H9 (cell line): ENCODE measurements around the gene MS4A18. TPM values are rescaled to one million over a fixed set of nuclear protein-coding genes. Genes with fewer than 3 reads are reported as not detected.

Experiments used
- DNase-seq: peaks from one replicate; pipeline ENCODE4 v3.0.0-alpha.2; 2017
- H2AFZ ChIP-seq: one replicate; pipeline ENCODE4 v1.6.1; 2013; ENCODE audit warnings: mild to moderate bottlenecking, low read length, control low read depth, moderate library complexity
- H2AK5ac ChIP-seq: 2 replicates; pipeline ENCODE4 v1.6.1; 2013; ENCODE audit warnings: low read length, control low read depth, mixed read lengths; ENCODE audit not compliant: insufficient read length
- H2BK120ac ChIP-seq: one replicate; pipeline ENCODE4 v1.6.1; 2013; ENCODE audit warnings: low read depth, mild to moderate bottlenecking, low read length, control low read depth, inconsistent platforms; ENCODE audit not compliant: poor library complexity, severe bottlenecking
- H2BK12ac ChIP-seq: 2 replicates; pipeline ENCODE4 v1.6.1; 2013; ENCODE audit warnings: low read length, control low read depth, mixed read lengths, low read depth; ENCODE audit not compliant: insufficient read length
- H2BK15ac ChIP-seq: 2 replicates; pipeline ENCODE4 v1.6.1; 2013; ENCODE audit warnings: low read depth, low read length, control low read depth
- H2BK20ac ChIP-seq: one replicate; pipeline ENCODE4 v1.6.1; 2013; ENCODE audit warnings: low read depth, mild to moderate bottlenecking, low read length, control low read depth, inconsistent platforms; ENCODE audit not compliant: poor library complexity, severe bottlenecking
- H2BK5ac ChIP-seq: 2 replicates; pipeline ENCODE4 v1.6.1; 2013; ENCODE audit warnings: low read length, control low read depth, mixed read lengths; ENCODE audit not compliant: insufficient read length
- H3K14ac ChIP-seq: 2 replicates; pipeline ENCODE4 v1.6.1; 2013; ENCODE audit warnings: low read length, control low read depth; ENCODE audit not compliant: insufficient read depth
- H3K18ac ChIP-seq: 2 replicates; pipeline ENCODE4 v1.6.1; 2013; ENCODE audit warnings: low read depth, mild to moderate bottlenecking, mixed read lengths, low read length, control low read depth; ENCODE audit not compliant: insufficient read length
- H3K23ac ChIP-seq: 2 replicates; pipeline ENCODE4 v1.6.1; 2013; ENCODE audit warnings: low read length, control low read depth, mixed read lengths, low read depth; ENCODE audit not compliant: insufficient read length
- H3K23me2 ChIP-seq: 2 replicates; pipeline ENCODE4 v1.6.1; 2013; ENCODE audit warnings: low read depth, mild to moderate bottlenecking, mixed read lengths, low read length, control low read depth; ENCODE audit not compliant: insufficient read length, poor library complexity, severe bottlenecking
- H3K27ac ChIP-seq: 2 replicates; pipeline ENCODE4 v1.5.1; 2013; ENCODE audit warnings: low read length, control low read depth, mixed read lengths, low read depth; ENCODE audit not compliant: insufficient read length
- H3K27me3 ChIP-seq: 2 replicates; pipeline ENCODE4 v1.6.1; 2013; ENCODE audit warnings: low read length, control low read depth, inconsistent platforms; ENCODE audit not compliant: insufficient read depth
- H3K4ac ChIP-seq: 2 replicates; pipeline ENCODE4 v1.6.1; 2013; ENCODE audit warnings: low read depth, mild to moderate bottlenecking, control low read depth, inconsistent platforms, low read length, moderate library complexity
- H3K4me1 ChIP-seq: 2 replicates; pipeline ENCODE4 v1.6.1; 2013; ENCODE audit warnings: low read length, control low read depth, inconsistent platforms; ENCODE audit not compliant: insufficient read depth
- H3K4me2 ChIP-seq: 2 replicates; pipeline ENCODE4 v1.6.1; 2013; ENCODE audit warnings: low read length, control low read depth, mixed read lengths; ENCODE audit not compliant: insufficient read length, insufficient read depth
- H3K56ac ChIP-seq: 2 replicates; pipeline ENCODE4 v1.6.1; 2013; ENCODE audit warnings: low read depth, mild to moderate bottlenecking, mixed read lengths, low read length, control low read depth; ENCODE audit not compliant: insufficient read length
- H3K79me1 ChIP-seq: 2 replicates; pipeline ENCODE4 v1.6.1; 2013; ENCODE audit warnings: low read depth, mild to moderate bottlenecking, moderate library complexity, low read length, control low read depth, inconsistent platforms; ENCODE audit not compliant: insufficient read depth, poor library complexity, severe bottlenecking
- H3K79me2 ChIP-seq: 2 replicates; pipeline ENCODE4 v1.6.1; 2013; ENCODE audit warnings: low read length, control low read depth, inconsistent platforms; ENCODE audit not compliant: insufficient read depth
- H3K9ac ChIP-seq: 2 replicates; pipeline ENCODE4 v1.6.1; 2013; ENCODE audit warnings: low read length, control low read depth, mixed read lengths; ENCODE audit not compliant: insufficient read length; ENCODE audit errors: extremely low read depth
- H3K9me3 ChIP-seq: one replicate; pipeline ENCODE4 v1.6.1; 2013; ENCODE audit warnings: low read depth, low read length, inconsistent platforms; ENCODE audit not compliant: control insufficient read depth
- H3T11ph ChIP-seq: one replicate; pipeline ENCODE4 v1.6.1; 2013; ENCODE audit warnings: mild to moderate bottlenecking, low read length, control low read depth, inconsistent platforms
- H4K20me1 ChIP-seq: one replicate; pipeline ENCODE4 v1.6.1; 2013; ENCODE audit not compliant: control insufficient read depth, insufficient read length, insufficient read depth
- H4K5ac ChIP-seq: 2 replicates; pipeline ENCODE4 v1.6.1; 2013; ENCODE audit warnings: low read depth, mild to moderate bottlenecking, mixed read lengths, low read length, control low read depth; ENCODE audit not compliant: insufficient read length
- H4K8ac ChIP-seq: replicated peaks from 2 replicates; pipeline ENCODE4 v1.6.1; 2013; ENCODE audit warnings: low read length, control low read depth, mixed read lengths, low read depth; ENCODE audit not compliant: insufficient read length
- H4K91ac ChIP-seq: 2 replicates; pipeline ENCODE4 v1.6.1; 2013; ENCODE audit warnings: low read depth, mild to moderate bottlenecking, moderate library complexity, mixed read lengths, low read length, control low read depth; ENCODE audit not compliant: insufficient read length
- H3K27ac Mint-ChIP-seq, 3 experiments: 2 replicates in 2 of 3; 3 replicates in 1 of 3; pipeline ENCODE4 v1.8.0; 2020 to 2021; ENCODE audit warnings: mixed read lengths in 3 of 3, mild to moderate bottlenecking in 1 of 3, moderate library complexity in 1 of 3
- H3K27me3 Mint-ChIP-seq: 2 replicates; pipeline ENCODE4 v1.8.0; 2021; ENCODE audit warnings: low read depth, mild to moderate bottlenecking, moderate library complexity, mixed read lengths
- H3K36me3 Mint-ChIP-seq, 3 experiments: 2 replicates in 2 of 3; 3 replicates in 1 of 3; pipeline ENCODE4 v1.8.0; 2020 to 2021; ENCODE audit warnings: low read depth in 3 of 3, mixed read lengths in 3 of 3; ENCODE audit not compliant: insufficient read depth in 1 of 3
- H3K4me1 Mint-ChIP-seq, 2 experiments: 2 replicates each; pipeline ENCODE4 v1.8.0; 2020; ENCODE audit warnings: mixed read lengths in 2 of 2
- H3K4me3 Mint-ChIP-seq, 2 experiments: 2 replicates in 1 of 2; 3 replicates in 1 of 2; pipeline ENCODE4 v1.8.0; 2020 to 2021; ENCODE audit warnings: mild to moderate bottlenecking in 2 of 2, mixed read lengths in 2 of 2, moderate library complexity in 1 of 2
- H3K9me3 Mint-ChIP-seq, 2 experiments: 2 replicates in 1 of 2; 3 replicates in 1 of 2; pipeline ENCODE4 v1.8.0; 2020; ENCODE audit warnings: mild to moderate bottlenecking in 2 of 2, mixed read lengths in 2 of 2, moderate library complexity in 1 of 2
- CTCF ChIP-seq: fragments of 200-600 bp; sonication (generic); conservative IDR thresholded peaks from 3 replicates; pipeline ENCODE4 v1.8.0; 2021; ENCODE audit warnings: antibody characterized with exemption, mild to moderate bottlenecking
- WGBS: extraction: QIAGEN DNeasy Blood & Tissue Kit; methylation state at CpG from one replicate; pipeline ENCODE4 v1.1.7; 2013; ENCODE audit warnings: missing lambda C conversion rate, low lambda C conversion rate, mixed read lengths; ENCODE audit not compliant: insufficient read length; ENCODE audit errors: extremely low coverage; 5-methylcytosine and 5-hydroxymethylcytosine counted together
- total RNA-seq: library from RNA; stranded (reverse); gene quantifications from 2 replicates; pipeline ENCODE4 v1.2.1, GENCODE V29; 2021

The MS4A18 gene
- total RNA-seq, 1 experiment from 2014 or later = not detected

DNA sequence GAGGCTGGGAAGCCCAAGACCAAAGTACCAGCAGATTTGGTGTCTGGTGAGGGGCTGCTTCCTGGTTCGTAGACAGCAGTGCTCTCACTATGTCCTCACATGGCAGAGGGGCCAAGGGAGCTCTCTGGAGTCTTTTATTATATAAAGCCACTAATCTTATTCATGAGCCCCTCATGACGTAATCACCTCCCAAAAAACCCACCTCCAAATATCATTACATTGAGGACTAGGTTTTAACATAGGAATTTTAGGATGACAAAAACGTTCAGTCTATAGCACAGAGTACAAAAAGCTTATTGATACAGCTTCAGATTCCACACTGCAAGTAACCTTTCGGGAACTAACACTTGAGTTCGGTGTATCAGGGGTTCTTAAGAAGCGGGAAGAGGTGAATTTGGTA is 4.1 kb upstream of the MS4A18 start:
- Histone ChIP-seq H3K27ac (no peak overlapping the region), H4K5ac (no peak overlapping the region), H3K4ac (no peak overlapping the region), H3K4me1 (no peaks in the 10 kb centered on the region), H3T11ph (no peak overlapping the region), H3K79me2 (no peaks in the 10 kb centered on the region), H2BK5ac (no peak overlapping the region), H3K9me3 (no peaks in the 10 kb centered on the region), H4K8ac (no peak overlapping the region), H3K79me1 (no peaks in the 10 kb centered on the region), H2AFZ (no peak overlapping the region), H3K23me2 (no peaks in the 10 kb centered on the region), H3K23ac (no peak overlapping the region), H3K14ac (no peak overlapping the region), H3K56ac (no peak overlapping the region), H2BK12ac (no peak overlapping the region), H3K18ac (no peak overlapping the region), H2BK15ac (no peak overlapping the region), H4K91ac (no peak overlapping the region), H3K27me3 (no peaks in the 10 kb centered on the region), H2BK120ac (no peak overlapping the region), H3K4me2 (no peak overlapping the region), H3K9ac (no peak overlapping the region), H2AK5ac (no peak overlapping the region), H4K20me1 (no peaks in the 10 kb centered on the region), H2BK20ac (no peak overlapping the region)
- Mint-ChIP-seq H3K9me3 (peaks cover 15 to 22% of the 10 kb centered on the region in 2 experiments), H3K27me3 (peaks cover 8% of the 10 kb centered on the region), H3K4me1 (no peaks in the 10 kb centered on the region), H3K36me3 (peaks cover 0 to 10% (median 2%) of the 10 kb centered on the region in 3 experiments; a peak in 4 of 7 replicates), H3K27ac (no peak overlapping the region), H3K4me3 (no peak overlapping the region)
- TF ChIP-seq CTCF = no peak
- DNase-seq = no peak
- no CpG with 5 or more reads among the region's 6 CpGs for WGBS
